Heart right ventricle (tissue), 16 donors: ENCODE data around the gene PLPP4. TPM values are rescaled to one million over a fixed set of nuclear protein-coding genes. Genes with fewer than 3 reads are reported as not detected.

Source experiments
- ATAC-seq, 8 donors: fragments of 200-7000 bp; cut with Tn5 transposase; one replicate each; pipeline ENCODE4 v1.9.1; 2020; ENCODE audit warnings: mild to moderate bottlenecking in 8 of 8, moderate library complexity in 8 of 8, moderate number of reproducible peaks in 1 of 8
- DNase-seq, 2 donors: peaks; one replicate each; pipeline ENCODE4 v3.0.0-alpha.2; 2020
- H3K27ac ChIP-seq, 10 donors: fragments of 200-600 bp; sonication (generic) in 2 of 10; one replicate each; pipeline versions ENCODE4 v1.5.0 to v1.8.0; 2020 to 2022; ENCODE audit warnings: mild to moderate bottlenecking in 3 of 10
- H3K27me3 ChIP-seq, 7 donors: fragments of 200-600 bp; one replicate each; pipeline ENCODE4 v1.8.0; 2021 to 2022; ENCODE audit warnings: mild to moderate bottlenecking in 2 of 7
- H3K36me3 ChIP-seq, 9 donors: fragments of 200-600 bp; sonication (generic) in 1 of 9; one replicate each; pipeline versions ENCODE4 v1.5.0 to v1.8.0; 2020 to 2022; ENCODE audit warnings: mild to moderate bottlenecking in 2 of 9
- H3K4me1 ChIP-seq, 9 donors: fragments of 200-600 bp; sonication (generic) in 1 of 9; one replicate each; pipeline versions ENCODE4 v1.5.0 to v1.8.0; 2020 to 2022; ENCODE audit warnings: mild to moderate bottlenecking in 4 of 9
- H3K4me3 ChIP-seq, 10 donors: fragments of 200-600 bp; sonication (generic) in 2 of 10; one replicate each; pipeline versions ENCODE4 v1.5.0 to v1.8.0; 2020 to 2022; ENCODE audit warnings: mild to moderate bottlenecking in 7 of 10, moderate library complexity in 2 of 10
- H3K9me3 ChIP-seq, 11 donors: fragments of 200-600 bp in 10 of 11; sonication (generic) in 2 of 11; one replicate each; pipeline versions ENCODE4 v1.5.0 to v1.8.0; 2013 to 2022; ENCODE audit warnings: mild to moderate bottlenecking in 2 of 11, control low read depth in 1 of 11, moderate library complexity in 1 of 11
- WGBS, 2 donors: extraction: QIAGEN DNeasy Blood & Tissue Kit; methylation state at CpG; one replicate each; pipeline ENCODE4 v1.1.7; 2013; ENCODE audit warnings: inconsistent platforms in 1 of 2; 5-methylcytosine and 5-hydroxymethylcytosine counted together
- intact Hi-C, 10 donors: fragments of 100-400 bp; cut with DNase I; formaldehyde crosslinking; loops; one replicate each; pipeline versions ENCODE4 v1.11.1 to v1.14.2; 2022
- polyA plus RNA-seq, 2 donors: library from polyadenylated mRNA; stranded (reverse); fragments of 200-250 nt; gene quantifications; one replicate each; pipeline ENCODE4 v1.2.3, GENCODE V29; 2013
- total RNA-seq, 10 donors: library from RNA; stranded (reverse); fragmentation: NEBNext Ultra II Directional in 3 of 10; extraction: Animal tissue kit (Norgen Biotek cat#: 25700) in 3 of 10; gene quantifications; one replicate each; pipeline versions ENCODE4 v1.2.1 to v1.2.4, GENCODE V29; 2021 to 2023
- TF ChIP-seq, protein P1 (sequence below), 9 donors: fragments of 200-600 bp; sonication (generic) in 2 of 9; IDR thresholded peaks; one replicate each; pipeline versions ENCODE4 v1.5.0 to v1.8.0; 2021 to 2022; ENCODE audit warnings: antibody characterized with exemption in 9 of 9, mild to moderate bottlenecking in 5 of 9, moderate library complexity in 1 of 9
- donor health status: Arrhythmogenic right ventricular cardiomyopathy.
- donor health status: ischemic (EF 13 %, LVEDD 7.1; RV severe dilation, severe dysfunction).
- donor health status: healthy with polysubstance abuse.
- donor health status: DM: no; HTN: yes; CAD: no.
- donor health status: DM: no; HTN: no; CAD: no.
- donor health status: ischemic (EF 25% LVEDD 6.9; RV normal size, moderate dysfunction).
- donor health status: ischemic (EF 25% LVEDD 5.7; RV mildly dilated, moderate dysfunction).
- donor health status: healthy.
- donor health status: DM: yes; HTN: yes; CAD: no.
- donor health status: Ischemic cardiomyopathy.
- donor health status: ischemic (EF 35%, LVEDD 5.7; RV mildly dilated, moderate dysfunction).
- donor health status: nonischemic (EF 11% LVEDD 7.7; RV severe dilation, severe dysfunction).
- donor health status: DM: yes; HTN: yes; CAD: no.
- donor health status: PGD.
- donor health status: ischemic (EF 29% LVEDD 5.4; RV normal size, mild dysfunction).
- donor health status: nonischemic (EF 23%, LVEDD 6.1; RV moderate dilation, normal function).

Gene PLPP4
- total and polyA plus RNA-seq, 12 donors = not detected

GRCh38 chr10:120517196-120517595, 60.2 kb downstream of the PLPP4 start:
- no peak for ATAC-seq

DNA sequence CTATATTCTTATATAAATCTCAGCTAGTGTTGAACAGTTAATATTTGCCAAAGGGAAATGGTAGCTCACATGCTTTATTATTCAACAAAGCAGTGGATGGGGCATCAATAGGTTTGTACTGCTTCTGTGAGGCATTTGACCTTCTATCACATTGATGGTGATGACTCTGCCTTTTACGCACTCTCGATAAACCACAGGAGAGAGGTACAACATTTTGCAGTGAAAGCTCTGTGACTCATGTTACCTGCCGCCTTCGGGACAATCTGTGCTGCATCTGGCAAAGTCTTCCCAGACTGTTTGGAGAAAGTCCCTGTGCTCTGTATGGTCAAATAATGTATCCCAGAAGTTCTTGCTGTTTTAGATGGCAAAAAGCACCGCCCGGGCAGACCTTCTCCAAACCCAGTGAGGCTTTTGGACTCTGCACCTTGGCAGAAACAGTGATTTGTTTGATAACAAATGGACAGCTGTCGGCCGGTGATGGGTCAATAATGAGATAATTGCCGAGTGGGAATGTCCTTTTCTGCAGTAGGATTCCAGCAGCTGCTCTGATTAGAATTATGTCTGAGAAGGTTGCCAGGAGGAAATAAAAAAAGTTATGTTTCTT, 61.0 kb downstream of the PLPP4 start:
- no peak for ATAC-seq
- WGBS, 2 donors = 78 to 84% methylated on average over 9 of the region's 9 CpGs

More at GRCh38 chr10:120517196-120517595, 60.2 kb downstream of the PLPP4 start:
- Histone ChIP-seq H3K4me1 (no peaks in the 10 kb centered on the region), H3K9me3 (no peaks in the 10 kb centered on the region), H3K4me3 (no peak overlapping the region), H3K36me3 (no peaks in the 10 kb centered on the region), H3K27me3 (peaks cover 0 to 11% (median 0%) of the 10 kb centered on the region in 7 donors), H3K27ac (no peak overlapping the region)
- TF ChIP-seq, protein P1, sequence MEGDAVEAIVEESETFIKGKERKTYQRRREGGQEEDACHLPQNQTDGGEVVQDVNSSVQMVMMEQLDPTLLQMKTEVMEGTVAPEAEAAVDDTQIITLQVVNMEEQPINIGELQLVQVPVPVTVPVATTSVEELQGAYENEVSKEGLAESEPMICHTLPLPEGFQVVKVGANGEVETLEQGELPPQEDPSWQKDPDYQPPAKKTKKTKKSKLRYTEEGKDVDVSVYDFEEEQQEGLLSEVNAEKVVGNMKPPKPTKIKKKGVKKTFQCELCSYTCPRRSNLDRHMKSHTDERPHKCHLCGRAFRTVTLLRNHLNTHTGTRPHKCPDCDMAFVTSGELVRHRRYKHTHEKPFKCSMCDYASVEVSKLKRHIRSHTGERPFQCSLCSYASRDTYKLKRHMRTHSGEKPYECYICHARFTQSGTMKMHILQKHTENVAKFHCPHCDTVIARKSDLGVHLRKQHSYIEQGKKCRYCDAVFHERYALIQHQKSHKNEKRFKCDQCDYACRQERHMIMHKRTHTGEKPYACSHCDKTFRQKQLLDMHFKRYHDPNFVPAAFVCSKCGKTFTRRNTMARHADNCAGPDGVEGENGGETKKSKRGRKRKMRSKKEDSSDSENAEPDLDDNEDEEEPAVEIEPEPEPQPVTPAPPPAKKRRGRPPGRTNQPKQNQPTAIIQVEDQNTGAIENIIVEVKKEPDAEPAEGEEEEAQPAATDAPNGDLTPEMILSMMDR (IDR thresholded peaks at IDR 0.05) = no peak
- DNase-seq = no peak
- 58 to 66% methylated on average over 5 of the region's 5 CpGs for WGBS, 2 donors
- intact Hi-C loops = no loop called here

DNA sequence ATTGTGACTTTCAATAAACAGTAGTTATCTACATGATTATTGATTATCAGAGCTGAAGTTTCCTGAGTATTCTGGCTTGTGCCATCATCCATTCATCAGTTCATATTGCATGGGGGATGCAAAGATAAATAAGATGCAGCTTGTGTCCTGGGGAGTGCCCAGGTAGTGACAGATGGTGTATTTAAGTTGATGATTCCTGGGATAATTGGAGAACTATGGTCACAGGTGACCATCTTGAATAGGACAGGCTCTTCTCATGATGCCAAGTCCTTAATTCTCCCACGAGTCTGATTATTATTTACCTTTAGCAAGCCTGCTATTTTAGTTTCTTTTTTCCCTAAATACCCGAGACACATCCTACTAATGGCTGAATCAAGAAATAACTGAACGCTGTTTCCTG, 64.9 kb downstream of the PLPP4 start:
- Histone ChIP-seq H3K36me3 (no peaks in the 10 kb centered on the region), H3K4me1 (no peaks in the 10 kb centered on the region), H3K9me3 (no peaks in the 10 kb centered on the region), H3K27ac (no peak overlapping the region), H3K27me3 (peaks cover 0 to 9% (median 0%) of the 10 kb centered on the region in 7 donors), H3K4me3 (no peak overlapping the region)
- no peak for DNase-seq
- TF ChIP-seq, protein P1 (IDR thresholded peaks at IDR 0.05) = no peak
- ATAC-seq = no peak
- 66 to 67% methylated on average over 3 of the region's 3 CpGs for WGBS, 2 donors
- intact Hi-C loops = no loop called here

More for the DNA sequence above, 61.0 kb downstream of the PLPP4 start:
- Histone ChIP-seq H3K4me3 (no peak overlapping the region), H3K9me3 (no peaks in the 10 kb centered on the region), H3K27ac (no peak overlapping the region), H3K36me3 (no peaks in the 10 kb centered on the region), H3K27me3 (peaks cover 0 to 11% (median 0%) of the 10 kb centered on the region in 7 donors), H3K4me1 (no peaks in the 10 kb centered on the region)
- TF ChIP-seq, protein P1 (IDR thresholded peaks at IDR 0.05) = no peak
- no peak for DNase-seq
- intact Hi-C loops = no loop called here

DNA sequence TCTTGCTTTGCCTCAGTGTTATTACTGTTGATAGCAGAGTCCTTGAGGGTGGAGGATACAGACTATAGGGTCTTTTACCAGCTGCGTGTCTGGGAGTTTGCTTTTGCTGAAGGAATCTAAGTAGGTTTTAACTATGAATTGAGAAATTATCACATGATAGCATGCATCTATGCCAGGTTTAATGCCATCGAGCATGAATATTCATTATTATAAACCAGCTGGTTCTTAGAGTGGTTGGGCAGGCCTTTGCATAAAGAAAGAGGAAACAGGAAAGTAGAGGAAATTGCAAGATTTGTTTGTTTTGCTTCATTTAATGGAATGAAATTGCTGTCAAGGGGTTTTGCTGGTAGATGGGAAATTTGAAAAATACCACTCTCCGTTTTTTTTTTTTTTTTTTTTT, 70.7 kb downstream of the PLPP4 start:
- no peaks in the 10 kb centered on the region for H3K9me3 ChIP-seq
- 89 to 91% methylated on average over 3 of the region's 3 CpGs for WGBS, 2 donors
- intact Hi-C loops = no loop called here
- no peak overlapping the region for H3K27ac ChIP-seq
- H3K36me3 ChIP-seq = no peaks in the 10 kb centered on the region
- DNase-seq (no peak), ATAC-seq (no peak)
- no peaks in the 10 kb centered on the region for H3K4me1 ChIP-seq
- TF ChIP-seq, protein P1 (IDR thresholded peaks at IDR 0.05) = no peak
- H3K4me3 ChIP-seq = no peak overlapping the region
- peaks cover 0 to 6% (median 0%) of the 10 kb centered on the region in 7 donors for H3K27me3 ChIP-seq
